ENCODE data around the gene CLMP. TPM values are rescaled to one million over a fixed set of nuclear protein-coding genes. Genes with fewer than 3 reads are reported as not detected.
"Not testable (repeated sequence)": the region's sequence is repeated elsewhere in the genome, so short reads cannot be mapped to it uniquely, and the experiment has no call there.

CLMP gene
- total RNA-seq, 2 experiments from 2014 or later, result 0.06 TPM; not detected in 1

- H3K4me3 Mint-ChIP-seq, result no peak overlapping the region
Measured at GRCh38 chr11:123206791-123207434, 11.9 kb upstream of the CLMP start.

GRCh38 chr11:123206055-123206454, 11.0 kb upstream of the CLMP start:
- DNase-seq, H3K36me3 Mint-ChIP-seq, H3K9me3 Mint-ChIP-seq, H3K27ac Mint-ChIP-seq, H3K4me3 Mint-ChIP-seq, H3K4me1 Mint-ChIP-seq: not testable (repeated sequence)
- H3K27me3 Mint-ChIP-seq, result peaks cover 14% of the 10 kb centered on the region

More at GRCh38 chr11:123206791-123207434, 11.9 kb upstream of the CLMP start:
- Mint-ChIP-seq H3K4me1 (no peaks in the 10 kb centered on the region), H3K27me3 (peaks cover 22% of the 10 kb centered on the region), H3K36me3 (no peaks in the 10 kb centered on the region), H3K9me3 (no peaks in the 10 kb centered on the region), H3K27ac (no peak overlapping the region)
- no peak for DNase-seq

GRCh38 chr11:123203934-123204333, 8.9 kb upstream of the CLMP start:
- no peak overlapping the region for H3K27ac Mint-ChIP-seq
- H3K4me1 Mint-ChIP-seq, result no peaks in the 10 kb centered on the region
- H3K4me3 Mint-ChIP-seq, result no peak overlapping the region
- no peaks in the 10 kb centered on the region for H3K9me3 Mint-ChIP-seq
- no peaks in the 10 kb centered on the region for H3K36me3 Mint-ChIP-seq
- peaks cover 10% of the 10 kb centered on the region for H3K27me3 Mint-ChIP-seq
- no peak for DNase-seq

DNA sequence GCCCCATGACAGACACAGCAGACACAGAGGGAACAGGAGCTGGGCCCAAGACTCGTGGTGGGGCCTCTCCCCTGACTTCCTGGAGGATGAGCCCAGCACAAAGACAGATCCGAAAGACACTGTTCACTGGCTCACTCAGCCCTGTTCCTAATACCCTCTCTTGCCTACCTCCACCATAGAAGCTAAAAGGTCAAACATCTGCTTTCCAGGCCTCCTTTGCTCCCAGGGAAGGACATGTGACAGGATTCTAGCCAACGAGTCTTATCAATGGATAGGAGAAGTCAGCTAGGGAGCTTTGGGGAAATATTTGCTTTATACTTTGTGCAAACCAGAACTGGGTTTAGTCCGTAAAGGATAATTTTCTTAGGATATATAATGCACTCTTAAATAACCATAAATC, 8.4 kb upstream of the CLMP start:
- Mint-ChIP-seq H3K27ac (no peak overlapping the region), H3K27me3 (peaks cover 14% of the 10 kb centered on the region)

GRCh38 chr11:123202155-123203151, 7.4 kb upstream of the CLMP start:
- H3K27ac Mint-ChIP-seq, result no peak overlapping the region
- no peaks in the 10 kb centered on the region for H3K9me3 Mint-ChIP-seq
- peaks cover 21% of the 10 kb centered on the region for H3K27me3 Mint-ChIP-seq
- H3K36me3 Mint-ChIP-seq, result no peaks in the 10 kb centered on the region
- peaks cover 2% of the 10 kb centered on the region for H3K4me1 Mint-ChIP-seq
- no peak overlapping the region for H3K4me3 Mint-ChIP-seq
- no peak for DNase-seq

More for the DNA sequence above, 8.4 kb upstream of the CLMP start:
- Mint-ChIP-seq H3K9me3 (no peaks in the 10 kb centered on the region), H3K36me3 (no peaks in the 10 kb centered on the region), H3K4me3 (no peak overlapping the region), H3K4me1 (no peaks in the 10 kb centered on the region)
- no peak for DNase-seq

DNA sequence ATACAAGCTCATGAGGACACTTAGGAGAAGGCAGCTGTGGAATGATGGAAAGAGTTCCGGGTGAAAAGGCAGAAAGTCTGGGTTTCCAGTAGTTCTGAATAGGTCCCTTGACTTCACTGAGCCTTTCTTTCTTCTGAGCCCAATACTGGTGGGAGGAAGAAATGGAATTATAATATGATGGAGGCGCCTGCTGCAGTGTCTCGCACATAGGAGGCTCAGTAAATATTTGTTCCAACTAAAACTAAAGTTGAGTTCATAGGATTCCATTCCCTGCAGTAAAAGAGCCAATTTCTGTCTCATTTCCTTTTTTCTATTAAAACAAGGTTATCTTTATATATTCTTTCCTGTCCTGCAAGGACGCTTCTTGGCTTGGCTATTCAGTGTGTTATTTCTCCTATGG, 5.2 kb upstream of the CLMP start:
- Mint-ChIP-seq H3K36me3 (no peaks in the 10 kb centered on the region), H3K27me3 (peaks cover 41% of the 10 kb centered on the region), H3K27ac (no peak overlapping the region), H3K4me3 (no peak overlapping the region), H3K9me3 (no peaks in the 10 kb centered on the region), H3K4me1 (peaks cover 6% of the 10 kb centered on the region)
- DNase-seq, result no peak

GRCh38 chr11:123197711-123198110, 2.7 kb upstream of the CLMP start:
- H3K4me3 Mint-ChIP-seq, result no peak overlapping the region
- no peaks in the 10 kb centered on the region for H3K9me3 Mint-ChIP-seq
- peaks cover 63% of the 10 kb centered on the region for H3K27me3 Mint-ChIP-seq
- peaks cover 8% of the 10 kb centered on the region for H3K4me1 Mint-ChIP-seq
- H3K27ac Mint-ChIP-seq, result no peak overlapping the region
- no peak for DNase-seq
- H3K36me3 Mint-ChIP-seq, result no peaks in the 10 kb centered on the region

DNA sequence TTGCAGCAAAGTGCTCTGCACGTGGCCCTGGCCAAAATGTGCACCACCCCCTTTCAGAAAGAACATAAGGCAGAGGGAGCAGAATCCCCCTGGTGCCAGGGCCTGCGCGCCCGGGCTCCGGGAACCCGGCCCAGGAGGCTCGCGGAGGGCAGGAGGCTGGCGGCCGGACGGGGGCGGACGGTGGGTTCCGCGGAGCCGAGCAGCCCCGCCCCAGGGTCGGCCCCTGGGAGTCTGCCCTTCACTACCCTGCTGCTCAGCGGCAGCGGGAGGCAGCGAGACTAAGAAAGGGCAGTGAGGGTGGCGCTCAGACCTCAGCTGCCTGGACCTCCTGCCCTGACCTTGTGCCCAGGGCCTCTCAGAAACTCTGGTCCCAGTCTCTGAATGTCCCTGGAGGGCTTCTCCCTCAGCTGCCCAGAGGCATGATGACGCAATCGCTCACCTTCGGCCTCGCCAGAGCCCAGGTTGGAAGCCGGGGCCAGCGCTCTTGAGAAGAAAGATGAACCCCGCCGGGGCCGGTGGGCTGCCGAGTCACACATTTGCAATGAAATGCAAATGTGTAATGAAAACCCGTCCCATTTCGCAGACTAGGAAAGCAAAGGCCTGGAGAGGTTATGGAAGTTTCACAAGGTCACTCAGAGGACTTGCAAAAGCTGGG, 1.1 kb upstream of the CLMP start:
- no peak overlapping the region for H3K4me3 Mint-ChIP-seq
- H3K4me1 Mint-ChIP-seq, result peaks cover 17% of the 10 kb centered on the region
- peaks cover 1% of the 10 kb centered on the region for H3K9me3 Mint-ChIP-seq
- H3K27ac Mint-ChIP-seq, result no peak overlapping the region
- no peaks in the 10 kb centered on the region for H3K36me3 Mint-ChIP-seq
- H3K27me3 Mint-ChIP-seq, result peaks cover 74% of the 10 kb centered on the region
- no peak for DNase-seq

- H3K4me3 Mint-ChIP-seq, result no peak overlapping the region
- H3K27ac Mint-ChIP-seq, result no peak overlapping the region
- no peaks in the 10 kb centered on the region for H3K36me3 Mint-ChIP-seq
- peaks cover 81% of the 10 kb centered on the region for H3K27me3 Mint-ChIP-seq
- H3K9me3 Mint-ChIP-seq, result peaks cover 1% of the 10 kb centered on the region
- H3K4me1 Mint-ChIP-seq, result peaks cover 17% of the 10 kb centered on the region
- DNase-seq, result no peak
Measured at GRCh38 chr11:123194337-123195187, 486 bp downstream of the CLMP start.

GRCh38 chr11:123193742-123194141, 1.3 kb downstream of the CLMP start:
- Mint-ChIP-seq H3K36me3 (no peaks in the 10 kb centered on the region), H3K27me3 (peaks cover 74% of the 10 kb centered on the region), H3K4me3 (no peak overlapping the region), H3K4me1 (peaks cover 17% of the 10 kb centered on the region), H3K9me3 (peaks cover 1% of the 10 kb centered on the region), H3K27ac (no peak overlapping the region)
- DNase-seq, result no peak

- Mint-ChIP-seq H3K9me3 (peaks cover 1% of the 10 kb centered on the region), H3K4me1 (peaks cover 19% of the 10 kb centered on the region), H3K4me3 (no peak overlapping the region), H3K27me3 (peaks cover 69% of the 10 kb centered on the region), H3K27ac (no peak overlapping the region), H3K36me3 (no peaks in the 10 kb centered on the region)
- no peak for DNase-seq
Measured at GRCh38 chr11:123191939-123192338, 3.1 kb downstream of the CLMP start.

- peaks cover 17% of the 10 kb centered on the region for H3K4me1 Mint-ChIP-seq
- H3K27ac Mint-ChIP-seq, result no peak overlapping the region
- no peak overlapping the region for H3K4me3 Mint-ChIP-seq
- DNase-seq, result no peak
- peaks cover 1% of the 10 kb centered on the region for H3K9me3 Mint-ChIP-seq
- peaks cover 60% of the 10 kb centered on the region for H3K27me3 Mint-ChIP-seq
- H3K36me3 Mint-ChIP-seq, result no peaks in the 10 kb centered on the region
Measured at GRCh38 chr11:123190518-123190917, 4.5 kb downstream of the CLMP start.

GRCh38 chr11:123188508-123189165, 6.4 kb downstream of the CLMP start:
- DNase-seq, result no peak
- Mint-ChIP-seq H3K36me3 (no peaks in the 10 kb centered on the region), H3K4me3 (no peak overlapping the region)

More at GRCh38 chr11:123188508-123189165, 6.4 kb downstream of the CLMP start:
- H3K9me3 Mint-ChIP-seq, result peaks cover 1% of the 10 kb centered on the region
- H3K27ac Mint-ChIP-seq, result no peak overlapping the region
- peaks cover 14% of the 10 kb centered on the region for H3K4me1 Mint-ChIP-seq
- H3K27me3 Mint-ChIP-seq, result peaks cover 53% of the 10 kb centered on the region
